B cell (primary cell): Measurements from ENCODE around the gene WRAP73. TPM values are rescaled to one million over a fixed set of nuclear protein-coding genes. Genes with fewer than 3 reads are reported as not detected.
A peak's percentile ranks its signal among the peaks of the same experiment; 100 is the strongest.

Source experiments
- ATAC-seq: fragments of 200-7000 bp; cut with Tn5 transposase; one replicate; pipeline ENCODE4 v1.10.0; 2021; ENCODE audit warnings: low read depth, mild to moderate bottlenecking, moderate number of reproducible peaks, moderate library complexity
- CTCF ChIA-PET: fragments of 350-600 bp; sonication (Branson Sonifier 250); formaldehyde crosslinking; loops from one replicate; lab custom pipeline; 2021; ENCODE audit warnings: antibody characterized with exemption, inconsistent platforms; lab: Charles Lee
- POLR2A ChIA-PET: fragments of 350-600 bp; sonication (Branson Sonifier 250); formaldehyde crosslinking; loops from one replicate; lab custom pipeline; 2021; ENCODE audit warnings: antibody characterized with exemption; lab: Charles Lee
- DNase-seq: peaks from one replicate; pipeline ENCODE4 v3.0.0; 2013
- H2AFZ ChIP-seq: 2 replicates; pipeline ENCODE4 v1.6.1; 2012; ENCODE audit warnings: mild to moderate bottlenecking, low read depth, low read length; ENCODE audit not compliant: insufficient read depth, poor library complexity, severe bottlenecking
- H3K27ac ChIP-seq, 2 donors: 1 replicate in 1 of 2; 2 replicates in 1 of 2; pipeline ENCODE4 v1.5.1; 2012 to 2013; ENCODE audit warnings: low read length in 2 of 2, mild to moderate bottlenecking in 2 of 2, moderate library complexity in 1 of 2
- H3K27me3 ChIP-seq, 4 experiments: fragments of 200-600 bp in 1 of 4; sonication (generic) in 1 of 4; replicated peaks in 1 of 4; 1 replicate in 2 of 4; 2 replicates in 2 of 4; pipeline versions ENCODE4 v1.6.1 to v1.7.0; 2013 to 2016; ENCODE audit warnings: low read length in 3 of 4, mild to moderate bottlenecking in 2 of 4, mixed read lengths in 1 of 4, moderate library complexity in 1 of 4; ENCODE audit not compliant: insufficient read depth in 4 of 4, control insufficient read depth in 3 of 4; ENCODE audit errors: control extremely low read depth in 1 of 4
- H3K36me3 ChIP-seq, 2 experiments: replicated peaks in 1 of 2; 1 replicate in 1 of 2; 2 replicates in 1 of 2; pipeline versions ENCODE4 v1.6.1 to v1.7.1; 2013; ENCODE audit warnings: low read length in 1 of 2; ENCODE audit not compliant: insufficient read depth in 2 of 2, control insufficient read depth in 1 of 2; ENCODE audit errors: control extremely low read depth in 1 of 2, extremely low read depth in 1 of 2
- H3K4me1 ChIP-seq, 2 donors: fragments of 200-600 bp in 1 of 2; sonication (generic) in 1 of 2; 1 replicate in 1 of 2; 2 replicates in 1 of 2; pipeline versions ENCODE4 v1.5.1 to v1.6.1; 2013 to 2017; ENCODE audit warnings: low read length in 2 of 2; ENCODE audit not compliant: control insufficient read depth in 2 of 2, insufficient read depth in 2 of 2
- H3K4me2 ChIP-seq: replicated peaks from 2 replicates; pipeline ENCODE3; 2012; ENCODE audit warnings: mild to moderate bottlenecking, low read depth, low read length; ENCODE audit not compliant: poor library complexity, severe bottlenecking
- H3K4me3 ChIP-seq, 5 experiments: fragments of 200-600 bp in 1 of 5; sonication (generic) in 1 of 5; 1 replicate in 3 of 5; 2 replicates in 2 of 5; pipeline versions ENCODE4 v1.5.1 to v1.7.0; 2011 to 2016; ENCODE audit warnings: low read length in 4 of 5, mild to moderate bottlenecking in 4 of 5, low read depth in 2 of 5, control low read depth in 1 of 5, moderate library complexity in 1 of 5; ENCODE audit not compliant: insufficient read depth in 1 of 5; ENCODE audit errors: control extremely low read depth in 1 of 5, extremely low read depth in 1 of 5
- H3K79me2 ChIP-seq: fragments of 200-600 bp; sonication (generic); one replicate; pipeline ENCODE4 v1.6.0; 2016; ENCODE audit warnings: low read length; ENCODE audit not compliant: control insufficient read depth, insufficient read depth
- H3K9ac ChIP-seq: fragments of 200-600 bp; sonication (generic); 2 replicates; pipeline ENCODE4 v1.6.1; 2017; ENCODE audit warnings: mild to moderate bottlenecking, low read length, moderate library complexity
- H3K9me3 ChIP-seq, 3 donors: one replicate each; pipeline versions ENCODE4 v1.6.1 to v1.7.1; 2013; ENCODE audit warnings: low read length in 2 of 3; ENCODE audit not compliant: control insufficient read depth in 2 of 3, insufficient read depth in 1 of 3; ENCODE audit errors: control extremely low read depth in 1 of 3
- H4K20me1 ChIP-seq: 2 replicates; pipeline ENCODE4 v1.6.0; 2012; ENCODE audit warnings: mild to moderate bottlenecking, low read length; ENCODE audit not compliant: insufficient read depth, control insufficient read depth, poor library complexity, severe bottlenecking
- H3K27ac Mint-ChIP-seq: one replicate; pipeline ENCODE4 v1.8.0; 2021; ENCODE audit warnings: mixed read lengths
- H3K27me3 Mint-ChIP-seq: one replicate; pipeline ENCODE4 v1.8.0; 2021; ENCODE audit warnings: mixed read lengths
- H3K4me1 Mint-ChIP-seq: one replicate; pipeline ENCODE4 v1.8.0; 2021; ENCODE audit warnings: mixed read lengths
- H3K4me3 Mint-ChIP-seq: one replicate; pipeline ENCODE4 v1.8.0; 2021; ENCODE audit warnings: mixed read lengths
- H3K9me3 Mint-ChIP-seq: one replicate; pipeline ENCODE4 v1.8.0; 2022; ENCODE audit warnings: mixed read lengths; ENCODE audit not compliant: insufficient read depth
- EZH2 ChIP-seq: IDR thresholded peaks from 2 replicates; pipeline ENCODE4 v1.6.1; 2012; ENCODE audit warnings: borderline replicate concordance, low read depth, mild to moderate bottlenecking, moderate library complexity, low read length; ENCODE audit not compliant: insufficient read depth, poor library complexity, severe bottlenecking
- WGBS: methylation state at CpG from one replicate; pipeline ENCODE4 v1.1.5; 2013; ENCODE audit warnings: missing lambda C conversion rate; ENCODE audit not compliant: insufficient coverage; 5-methylcytosine and 5-hydroxymethylcytosine counted together
- intact Hi-C: fragments of 100-400 bp; cut with micrococcal nuclease; formaldehyde crosslinking; loops from one replicate; pipeline ENCODE4 v1.10.0; 2022
- polyA plus RNA-seq: library from polyadenylated mRNA; depleted of rRNA; stranded (reverse); fragments of >200 nt; gene quantifications from 2 replicates; pipeline ENCODE4 v1.2.3, GENCODE V29; 2012
- total RNA-seq, 2 donors: library from RNA; stranded (reverse); fragments of 120-200 nt in 1 of 2; gene quantifications; 1 replicate in 1 of 2; 2 replicates in 1 of 2; pipeline versions ENCODE4 v1.2.3 to v1.2.4, GENCODE V29; 2013 to 2022
- TF ChIP-seq, protein P1 (sequence below): fragments of 200-600 bp; IDR thresholded peaks from one replicate; pipeline ENCODE4 v1.8.0; 2022; ENCODE audit warnings: antibody characterized with exemption, mild to moderate bottlenecking

The WRAP73 gene
- total and polyA plus RNA-seq, 2 donors (not counting 1 experiment from before 2014, with no cell fraction given) = 37.1 to 68.5 TPM

DNA sequence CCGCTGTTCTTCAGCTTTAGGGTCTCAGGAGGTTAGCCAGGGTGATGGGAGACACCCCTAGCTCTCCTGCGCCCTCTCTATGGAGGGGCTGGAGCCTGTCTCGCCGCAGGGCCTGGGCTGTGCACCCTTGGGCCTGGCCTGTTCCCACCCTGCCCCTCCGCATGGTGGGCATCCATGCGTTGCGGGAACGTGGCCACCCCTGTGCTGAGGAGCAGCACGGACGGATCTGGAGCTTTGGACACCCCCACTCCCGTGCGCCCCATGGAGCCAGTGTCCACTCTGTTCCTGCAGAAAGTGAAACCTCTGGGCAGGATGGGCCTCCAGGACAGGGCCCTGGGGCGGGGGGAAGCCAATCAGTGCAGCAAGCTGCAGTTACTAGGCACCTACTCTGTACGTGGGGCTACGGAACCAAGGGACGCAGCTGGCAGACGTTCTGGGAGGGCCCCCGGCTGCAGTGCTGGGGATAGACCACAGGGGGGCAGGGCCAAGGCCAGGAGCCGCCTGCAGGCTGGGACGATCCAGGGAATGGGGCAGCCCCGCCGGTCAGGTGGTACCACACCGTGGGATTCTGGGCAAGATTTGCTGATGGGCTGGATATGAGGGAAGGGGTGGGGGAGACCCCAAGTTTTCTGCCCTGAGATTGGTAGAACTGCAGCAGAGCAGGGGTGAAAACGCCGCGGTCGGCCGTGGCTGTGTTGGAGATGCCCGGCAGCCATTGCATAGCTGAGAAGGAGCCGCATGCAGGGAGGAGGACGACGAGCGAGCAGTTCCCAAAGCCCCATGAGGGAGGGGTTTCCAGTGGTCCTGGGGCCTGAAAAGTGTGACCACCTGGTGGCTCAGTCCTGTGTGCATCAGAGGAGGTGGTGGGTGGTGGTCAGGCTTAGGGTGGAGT is 45.7 kb upstream of the WRAP73 start:
- H3K4me3 ChIP-seq = peak overlapping the region in 2 of 5 experiments; percentile 5 to 24
- ATAC-seq = peak; percentile 84
- no peak overlapping the region for H3K27ac ChIP-seq
- peak overlapping the region; percentile 16 for H3K9ac ChIP-seq
- H3K9me3 ChIP-seq = peaks cover 0 to 6% (median 0%) of the 10 kb centered on the region in 3 donors
- CTCF ChIA-PET = interaction anchor here (0.7 to 1.7 kb wide), 12 partner anchors 9 to 77 kb away, joined by 3 to 10 read pairs (median 4); partner anchors contain the start of gene WRAP73
- H3K36me3 ChIP-seq = no peaks in the 10 kb centered on the region
- TF ChIP-seq, protein P1, sequence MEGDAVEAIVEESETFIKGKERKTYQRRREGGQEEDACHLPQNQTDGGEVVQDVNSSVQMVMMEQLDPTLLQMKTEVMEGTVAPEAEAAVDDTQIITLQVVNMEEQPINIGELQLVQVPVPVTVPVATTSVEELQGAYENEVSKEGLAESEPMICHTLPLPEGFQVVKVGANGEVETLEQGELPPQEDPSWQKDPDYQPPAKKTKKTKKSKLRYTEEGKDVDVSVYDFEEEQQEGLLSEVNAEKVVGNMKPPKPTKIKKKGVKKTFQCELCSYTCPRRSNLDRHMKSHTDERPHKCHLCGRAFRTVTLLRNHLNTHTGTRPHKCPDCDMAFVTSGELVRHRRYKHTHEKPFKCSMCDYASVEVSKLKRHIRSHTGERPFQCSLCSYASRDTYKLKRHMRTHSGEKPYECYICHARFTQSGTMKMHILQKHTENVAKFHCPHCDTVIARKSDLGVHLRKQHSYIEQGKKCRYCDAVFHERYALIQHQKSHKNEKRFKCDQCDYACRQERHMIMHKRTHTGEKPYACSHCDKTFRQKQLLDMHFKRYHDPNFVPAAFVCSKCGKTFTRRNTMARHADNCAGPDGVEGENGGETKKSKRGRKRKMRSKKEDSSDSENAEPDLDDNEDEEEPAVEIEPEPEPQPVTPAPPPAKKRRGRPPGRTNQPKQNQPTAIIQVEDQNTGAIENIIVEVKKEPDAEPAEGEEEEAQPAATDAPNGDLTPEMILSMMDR = peak; percentile 76
- no peak for TF ChIP-seq EZH2
- H2AFZ ChIP-seq = peak overlapping the region; percentile 49
- DNase-seq = peak; percentile 56
- H3K4me1 ChIP-seq = peaks cover 0 to 11% of the 10 kb centered on the region in 2 donors
- WGBS = 53% methylated on average over 33 of the region's 33 CpGs
- Mint-ChIP-seq H3K9me3 (no peaks in the 10 kb centered on the region), H3K4me1 (peaks cover 10% of the 10 kb centered on the region), H3K27ac (no peak overlapping the region), H3K4me3 (peak overlapping the region; percentile 71), H3K27me3 (peaks cover 11% of the 10 kb centered on the region)
- intact Hi-C loops = loop anchor here (2.0 kb wide), 1 partner anchor 29 kb away; no protein-coding TSS in a partner anchor
- POLR2A ChIA-PET = interaction anchor here (0.7 kb wide), 1 partner anchor 29 kb away, joined by 3 read pairs; no protein-coding TSS in a partner anchor
- H3K27me3 ChIP-seq = peaks cover 0 to 5% (median 0%) of the 10 kb centered on the region in 4 experiments
- no peaks in the 10 kb centered on the region for H4K20me1 ChIP-seq
- H3K4me2 ChIP-seq = peak overlapping the region; percentile 56
- no peaks in the 10 kb centered on the region for H3K79me2 ChIP-seq
